ENCODE results near the gene PSMA6. TPM values are rescaled to one million over a fixed set of nuclear protein-coding genes. Genes with fewer than 3 reads are reported as not detected.

The PSMA6 gene
- total and polyA plus RNA-seq, 2 of the 13 experiments (the other 11 are each of a cell fraction or from before 2014, with no cell fraction given) = 525 to 1,109 TPM

DNA sequence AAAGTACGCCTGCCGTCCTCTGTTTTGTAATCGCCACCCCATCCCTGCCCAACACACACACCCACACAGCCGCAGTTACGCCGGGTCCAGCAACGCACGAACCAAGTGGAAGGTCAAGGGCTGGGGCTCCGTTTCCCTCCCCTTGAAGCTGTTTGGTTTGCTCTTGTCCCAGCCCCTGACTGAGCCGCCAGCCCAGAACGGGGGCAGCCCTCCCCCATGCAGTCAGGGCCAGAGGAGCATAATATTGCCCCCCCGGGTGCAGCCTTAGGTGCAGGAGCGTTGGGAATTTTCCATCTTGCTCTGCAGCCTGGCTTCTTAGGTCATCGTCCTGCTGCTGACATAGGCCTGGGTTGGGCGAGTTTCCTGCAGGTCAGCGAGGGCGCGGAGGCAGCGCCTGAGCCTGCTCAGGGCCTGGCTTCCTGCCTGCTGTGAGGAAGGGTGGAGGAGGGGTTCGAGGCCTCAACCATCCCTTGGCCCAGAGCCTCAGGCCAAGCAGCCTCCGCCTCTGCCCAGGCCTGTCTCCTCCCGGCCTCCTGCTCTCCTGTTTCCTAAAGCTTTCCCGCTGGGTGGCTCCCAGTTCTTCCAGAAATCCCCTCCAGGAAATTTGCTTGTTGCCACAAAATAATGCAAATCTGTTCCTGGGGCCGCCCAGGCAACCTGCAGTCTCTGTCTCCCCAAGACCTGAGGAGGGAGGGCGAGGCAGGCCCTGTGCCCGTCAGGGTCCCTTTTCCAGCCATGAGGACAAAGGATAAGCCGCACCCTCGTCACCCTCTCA is 44.5 kb downstream of the PSMA6 start (continued):
- TF ChIP-seq MAFF (IDR thresholded peaks at IDR 0.05; ENCODE audit: low read depth, low read length) (0 out of 2 replicates have a peak, but pooled peaks have one; percentile 14), ZNF317 (CRISPR knock-in tag; IDR thresholded peaks at IDR 0.05) (peak; percentile 97), PCBP2 (optimal IDR thresholded peaks at IDR 0.05; ENCODE audit: low read depth, low read length, poor library complexity, severe bottlenecking) (peak; percentile 63), ZNF451 (CRISPR knock-in tag; IDR thresholded peaks at IDR 0.05) (peak; percentile 99), ZNF207 (IDR thresholded peaks at IDR 0.05; ENCODE audit: borderline replicate concordance) (no peak), TCF7L2 (IDR thresholded peaks at IDR 0.05; ENCODE audit: low read depth, low read length) (no peak), SMAD1 (CRISPR knock-in tag; IDR thresholded peaks at IDR 0.05; ENCODE audit: borderline replicate concordance, low read depth) (peak; percentile 86; the same call in 1 of the 2 replicates), MYC (CRISPR knock-in tag; IDR thresholded peaks at IDR 0.05; ENCODE audit: borderline replicate concordance) (peak; percentile 93; the same call in 1 of the 2 replicates), ZNF792 (CRISPR knock-in tag; IDR thresholded peaks at IDR 0.05) (peak; percentile 99), ZNF501 (CRISPR knock-in tag; IDR thresholded peaks at IDR 0.05) (no peak), ZNF274 (CRISPR knock-in tag; IDR thresholded peaks at IDR 0.05) (peak; percentile 83), TMF1 (CRISPR knock-in tag; IDR thresholded peaks at IDR 0.05; ENCODE audit: low read depth) (peak; percentile 77; the same call in 1 of the 2 replicates)
- TF ChIP-seq, protein P1, sequence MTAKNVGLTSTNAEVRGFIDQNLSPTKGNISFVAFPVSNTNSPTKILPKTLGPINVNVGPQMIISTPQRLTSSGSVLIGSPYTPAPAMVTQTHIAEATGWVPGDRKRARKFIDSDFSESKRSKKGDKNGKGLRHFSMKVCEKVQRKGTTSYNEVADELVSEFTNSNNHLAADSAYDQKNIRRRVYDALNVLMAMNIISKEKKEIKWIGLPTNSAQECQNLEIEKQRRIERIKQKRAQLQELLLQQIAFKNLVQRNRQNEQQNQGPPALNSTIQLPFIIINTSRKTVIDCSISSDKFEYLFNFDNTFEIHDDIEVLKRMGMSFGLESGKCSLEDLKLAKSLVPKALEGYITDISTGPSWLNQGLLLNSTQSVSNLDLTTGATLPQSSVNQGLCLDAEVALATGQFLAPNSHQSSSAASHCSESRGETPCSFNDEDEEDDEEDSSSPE (CRISPR knock-in tag; IDR thresholded peaks at IDR 0.05) = peak; percentile 93
- TF ChIP-seq, protein P2, sequence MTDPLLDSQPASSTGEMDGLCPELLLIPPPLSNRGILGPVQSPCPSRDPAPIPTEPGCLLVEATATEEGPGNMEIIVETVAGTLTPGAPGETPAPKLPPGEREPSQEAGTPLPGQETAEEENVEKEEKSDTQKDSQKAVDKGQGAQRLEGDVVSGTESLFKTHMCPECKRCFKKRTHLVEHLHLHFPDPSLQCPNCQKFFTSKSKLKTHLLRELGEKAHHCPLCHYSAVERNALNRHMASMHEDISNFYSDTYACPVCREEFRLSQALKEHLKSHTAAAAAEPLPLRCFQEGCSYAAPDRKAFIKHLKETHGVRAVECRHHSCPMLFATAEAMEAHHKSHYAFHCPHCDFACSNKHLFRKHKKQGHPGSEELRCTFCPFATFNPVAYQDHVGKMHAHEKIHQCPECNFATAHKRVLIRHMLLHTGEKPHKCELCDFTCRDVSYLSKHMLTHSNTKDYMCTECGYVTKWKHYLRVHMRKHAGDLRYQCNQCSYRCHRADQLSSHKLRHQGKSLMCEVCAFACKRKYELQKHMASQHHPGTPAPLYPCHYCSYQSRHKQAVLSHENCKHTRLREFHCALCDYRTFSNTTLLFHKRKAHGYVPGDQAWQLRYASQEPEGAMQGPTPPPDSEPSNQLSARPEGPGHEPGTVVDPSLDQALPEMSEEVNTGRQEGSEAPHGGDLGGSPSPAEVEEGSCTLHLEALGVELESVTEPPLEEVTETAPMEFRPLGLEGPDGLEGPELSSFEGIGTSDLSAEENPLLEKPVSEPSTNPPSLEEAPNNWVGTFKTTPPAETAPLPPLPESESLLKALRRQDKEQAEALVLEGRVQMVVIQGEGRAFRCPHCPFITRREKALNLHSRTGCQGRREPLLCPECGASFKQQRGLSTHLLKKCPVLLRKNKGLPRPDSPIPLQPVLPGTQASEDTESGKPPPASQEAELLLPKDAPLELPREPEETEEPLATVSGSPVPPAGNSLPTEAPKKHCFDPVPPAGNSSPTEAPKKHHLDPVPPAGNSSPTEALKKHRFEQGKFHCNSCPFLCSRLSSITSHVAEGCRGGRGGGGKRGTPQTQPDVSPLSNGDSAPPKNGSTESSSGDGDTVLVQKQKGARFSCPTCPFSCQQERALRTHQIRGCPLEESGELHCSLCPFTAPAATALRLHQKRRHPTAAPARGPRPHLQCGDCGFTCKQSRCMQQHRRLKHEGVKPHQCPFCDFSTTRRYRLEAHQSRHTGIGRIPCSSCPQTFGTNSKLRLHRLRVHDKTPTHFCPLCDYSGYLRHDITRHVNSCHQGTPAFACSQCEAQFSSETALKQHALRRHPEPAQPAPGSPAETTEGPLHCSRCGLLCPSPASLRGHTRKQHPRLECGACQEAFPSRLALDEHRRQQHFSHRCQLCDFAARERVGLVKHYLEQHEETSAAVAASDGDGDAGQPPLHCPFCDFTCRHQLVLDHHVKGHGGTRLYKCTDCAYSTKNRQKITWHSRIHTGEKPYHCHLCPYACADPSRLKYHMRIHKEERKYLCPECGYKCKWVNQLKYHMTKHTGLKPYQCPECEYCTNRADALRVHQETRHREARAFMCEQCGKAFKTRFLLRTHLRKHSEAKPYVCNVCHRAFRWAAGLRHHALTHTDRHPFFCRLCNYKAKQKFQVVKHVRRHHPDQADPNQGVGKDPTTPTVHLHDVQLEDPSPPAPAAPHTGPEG (CRISPR knock-in tag; IDR thresholded peaks at IDR 0.05) = peak; percentile 93
- TF ChIP-seq, protein P3, sequence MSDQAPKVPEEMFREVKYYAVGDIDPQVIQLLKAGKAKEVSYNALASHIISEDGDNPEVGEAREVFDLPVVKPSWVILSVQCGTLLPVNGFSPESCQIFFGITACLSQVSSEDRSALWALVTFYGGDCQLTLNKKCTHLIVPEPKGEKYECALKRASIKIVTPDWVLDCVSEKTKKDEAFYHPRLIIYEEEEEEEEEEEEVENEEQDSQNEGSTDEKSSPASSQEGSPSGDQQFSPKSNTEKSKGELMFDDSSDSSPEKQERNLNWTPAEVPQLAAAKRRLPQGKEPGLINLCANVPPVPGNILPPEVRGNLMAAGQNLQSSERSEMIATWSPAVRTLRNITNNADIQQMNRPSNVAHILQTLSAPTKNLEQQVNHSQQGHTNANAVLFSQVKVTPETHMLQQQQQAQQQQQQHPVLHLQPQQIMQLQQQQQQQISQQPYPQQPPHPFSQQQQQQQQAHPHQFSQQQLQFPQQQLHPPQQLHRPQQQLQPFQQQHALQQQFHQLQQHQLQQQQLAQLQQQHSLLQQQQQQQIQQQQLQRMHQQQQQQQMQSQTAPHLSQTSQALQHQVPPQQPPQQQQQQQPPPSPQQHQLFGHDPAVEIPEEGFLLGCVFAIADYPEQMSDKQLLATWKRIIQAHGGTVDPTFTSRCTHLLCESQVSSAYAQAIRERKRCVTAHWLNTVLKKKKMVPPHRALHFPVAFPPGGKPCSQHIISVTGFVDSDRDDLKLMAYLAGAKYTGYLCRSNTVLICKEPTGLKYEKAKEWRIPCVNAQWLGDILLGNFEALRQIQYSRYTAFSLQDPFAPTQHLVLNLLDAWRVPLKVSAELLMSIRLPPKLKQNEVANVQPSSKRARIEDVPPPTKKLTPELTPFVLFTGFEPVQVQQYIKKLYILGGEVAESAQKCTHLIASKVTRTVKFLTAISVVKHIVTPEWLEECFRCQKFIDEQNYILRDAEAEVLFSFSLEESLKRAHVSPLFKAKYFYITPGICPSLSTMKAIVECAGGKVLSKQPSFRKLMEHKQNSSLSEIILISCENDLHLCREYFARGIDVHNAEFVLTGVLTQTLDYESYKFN (CRISPR knock-in tag; conservative IDR thresholded peaks at IDR 0.05) = peak; percentile 100
- TF ChIP-seq, protein P4, sequence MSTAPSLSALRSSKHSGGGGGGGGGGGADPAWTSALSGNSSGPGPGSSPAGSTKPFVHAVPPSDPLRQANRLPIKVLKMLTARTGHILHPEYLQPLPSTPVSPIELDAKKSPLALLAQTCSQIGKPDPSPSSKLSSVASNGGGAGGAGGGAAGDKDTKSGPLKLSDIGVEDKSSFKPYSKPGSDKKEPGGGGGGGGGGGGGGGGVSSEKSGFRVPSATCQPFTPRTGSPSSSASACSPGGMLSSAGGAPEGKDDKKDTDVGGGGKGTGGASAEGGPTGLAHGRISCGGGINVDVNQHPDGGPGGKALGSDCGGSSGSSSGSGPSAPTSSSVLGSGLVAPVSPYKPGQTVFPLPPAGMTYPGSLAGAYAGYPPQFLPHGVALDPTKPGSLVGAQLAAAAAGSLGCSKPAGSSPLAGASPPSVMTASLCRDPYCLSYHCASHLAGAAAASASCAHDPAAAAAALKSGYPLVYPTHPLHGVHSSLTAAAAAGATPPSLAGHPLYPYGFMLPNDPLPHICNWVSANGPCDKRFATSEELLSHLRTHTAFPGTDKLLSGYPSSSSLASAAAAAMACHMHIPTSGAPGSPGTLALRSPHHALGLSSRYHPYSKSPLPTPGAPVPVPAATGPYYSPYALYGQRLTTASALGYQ (CRISPR knock-in tag; IDR thresholded peaks at IDR 0.05) = peak; percentile 99
